Activated CD8-positive, alpha-beta T cell treated with anti-CD3 and anti-CD28 coated beads, Interleukin-2, amount 10 ng/mL, durations not matched to agents 7 days and 5 days (primary cell): Measurements from ENCODE around the gene PNMA8C. TPM values are rescaled to one million over a fixed set of nuclear protein-coding genes. Genes with fewer than 3 reads are reported as not detected.

Experiments
- ATAC-seq: fragments of 150-1000 bp; cut with Tn5 transposase; one replicate; pipeline ENCODE4 v1.10.0; 2021; ENCODE audit warnings: moderate library complexity
- CTCF ChIA-PET: fragments of 350-600 bp; sonication (Branson Sonifier 250); formaldehyde crosslinking; loops from one replicate; lab custom pipeline; 2021; ENCODE audit warnings: antibody characterized with exemption; lab: Charles Lee
- POLR2A ChIA-PET: fragments of 350-600 bp; sonication (Branson Sonifier 250); formaldehyde crosslinking; loops from one replicate; lab custom pipeline; 2021; ENCODE audit warnings: antibody characterized with exemption; lab: Charles Lee
- DNase-seq: peaks from one replicate; pipeline ENCODE4 v3.0.0-alpha.2; 2020
- H3K27ac Mint-ChIP-seq: one replicate; pipeline ENCODE4 v1.8.0; 2021; ENCODE audit warnings: mild to moderate bottlenecking, mixed read lengths
- H3K27me3 Mint-ChIP-seq: one replicate; pipeline ENCODE4 v1.8.0; 2021; ENCODE audit warnings: low read depth, mixed read lengths
- H3K36me3 Mint-ChIP-seq: one replicate; pipeline ENCODE4 v1.8.0; 2021; ENCODE audit warnings: low read depth, mixed read lengths
- H3K4me1 Mint-ChIP-seq: one replicate; pipeline ENCODE4 v1.8.0; 2021; ENCODE audit warnings: low read depth, mixed read lengths
- H3K4me3 Mint-ChIP-seq: one replicate; pipeline ENCODE4 v1.8.0; 2021; ENCODE audit warnings: mild to moderate bottlenecking, mixed read lengths
- H3K9me3 Mint-ChIP-seq: one replicate; pipeline ENCODE4 v1.8.0; 2022; ENCODE audit warnings: mixed read lengths; ENCODE audit not compliant: insufficient read depth
- total RNA-seq, 2 experiments: library from RNA; stranded (reverse); gene quantifications; one replicate each; pipeline ENCODE4 v1.2.3, GENCODE V29; 2021

PNMA8C gene
- total RNA-seq = under 1 TPM in 1 of 2 experiments, not detected in 1; 0.08 TPM

- Mint-ChIP-seq H3K4me1 (peaks cover 34% of the 10 kb centered on the region), H3K4me3 (peak within 1 kb of the TSS; percentile 58), H3K36me3 (peaks cover 2% of the 10 kb centered on the region), H3K27me3 (peaks cover 61% of the 10 kb centered on the region), H3K27ac (peak within 1 kb of the TSS; percentile 54), H3K9me3 (no peaks in the 10 kb centered on the region)
- DNase-seq (peak; percentile 81), ATAC-seq (peak; percentile 87)
- CTCF ChIA-PET = no interaction called here
- POLR2A ChIA-PET = no interaction called here
Measured at GRCh38 chr19:46428239-46429135, at the start of gene PNMA8C. Gene PNMA8C, minus strand, starts transcription at chr19:46428936. Its CDS starts 577 bp downstream, at chr19:46428359.

DNA sequence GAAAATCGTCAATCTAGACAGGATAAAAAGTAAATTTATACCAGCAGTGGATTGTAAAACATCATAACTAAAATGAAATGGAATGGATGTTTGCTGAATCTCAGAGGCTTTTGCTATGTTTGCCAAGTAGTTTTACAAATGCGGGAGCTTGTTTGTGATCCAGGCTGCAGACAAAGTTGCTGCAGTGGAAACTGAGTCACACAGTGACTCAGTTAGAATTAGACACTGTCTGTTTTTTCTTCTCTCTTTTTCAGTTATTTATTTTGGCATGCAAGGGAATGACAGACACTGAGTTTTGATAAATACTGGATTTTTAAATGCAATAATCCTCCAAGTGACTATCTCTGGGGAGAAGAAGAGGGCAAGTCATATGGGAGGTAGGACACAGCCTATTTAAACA, 47.2 kb upstream of the PNMA8C start:
- POLR2A ChIA-PET = no interaction called here
- ATAC-seq (no peak), DNase-seq (no peak)
- peaks cover 4% of the 10 kb centered on the region for H3K4me1 Mint-ChIP-seq
- H3K36me3 Mint-ChIP-seq = no peaks in the 10 kb centered on the region
- no peak overlapping the region for H3K27ac Mint-ChIP-seq
- CTCF ChIA-PET = no interaction called here
- no peak overlapping the region for H3K4me3 Mint-ChIP-seq
- H3K9me3 Mint-ChIP-seq = no peaks in the 10 kb centered on the region
- peaks cover 31% of the 10 kb centered on the region for H3K27me3 Mint-ChIP-seq

GRCh38 chr19:46474211-46474610, 45.5 kb upstream of the PNMA8C start:
- Mint-ChIP-seq H3K27me3 (peaks cover 35% of the 10 kb centered on the region), H3K36me3 (no peaks in the 10 kb centered on the region), H3K27ac (no peak overlapping the region), H3K4me1 (peaks cover 4% of the 10 kb centered on the region), H3K9me3 (no peaks in the 10 kb centered on the region), H3K4me3 (no peak overlapping the region)
- ChIA-PET CTCF (interaction anchor here (0.6 to 1.5 kb wide), 4 partner anchors 13 to 79 kb away, joined by 3 to 4 read pairs (median 3); no protein-coding TSS in a partner anchor), POLR2A (no interaction called here)
- ATAC-seq (no peak), DNase-seq (no peak)

- Mint-ChIP-seq H3K36me3 (no peaks in the 10 kb centered on the region), H3K27ac (no peak overlapping the region), H3K4me3 (no peak overlapping the region), H3K9me3 (no peaks in the 10 kb centered on the region), H3K4me1 (no peaks in the 10 kb centered on the region), H3K27me3 (peaks cover 40% of the 10 kb centered on the region)
- DNase-seq = no peak
- ChIA-PET POLR2A (no interaction called here), CTCF (interaction anchor here (1.2 to 1.5 kb wide), 2 partner anchors 15 to 77 kb away, joined by 3 read pairs; no protein-coding TSS in a partner anchor)
- ATAC-seq = no peak
Measured at GRCh38 chr19:46472592-46472991, 43.9 kb upstream of the PNMA8C start.

- POLR2A ChIA-PET = no interaction called here
- H3K27ac Mint-ChIP-seq = no peak overlapping the region
- no peak for ATAC-seq
- no peak for DNase-seq
- H3K27me3 Mint-ChIP-seq = peaks cover 40% of the 10 kb centered on the region
- H3K9me3 Mint-ChIP-seq = no peaks in the 10 kb centered on the region
- no peaks in the 10 kb centered on the region for H3K4me1 Mint-ChIP-seq
- CTCF ChIA-PET = interaction anchor here (1.5 kb wide), 1 partner anchor 15 kb away, joined by 3 read pairs; no protein-coding TSS in a partner anchor
- H3K4me3 Mint-ChIP-seq = no peak overlapping the region
- no peaks in the 10 kb centered on the region for H3K36me3 Mint-ChIP-seq
Measured at GRCh38 chr19:46471811-46472543, 43.2 kb upstream of the PNMA8C start.

- H3K4me1 Mint-ChIP-seq = no peaks in the 10 kb centered on the region
Measured at GRCh38 chr19:46471116-46471733, 42.5 kb upstream of the PNMA8C start, which contains the start of gene PNMA8A. Gene PNMA8A, minus strand, starts transcription at chr19:46471563. Its CDS starts 528 bp downstream, at chr19:46471035.

DNA sequence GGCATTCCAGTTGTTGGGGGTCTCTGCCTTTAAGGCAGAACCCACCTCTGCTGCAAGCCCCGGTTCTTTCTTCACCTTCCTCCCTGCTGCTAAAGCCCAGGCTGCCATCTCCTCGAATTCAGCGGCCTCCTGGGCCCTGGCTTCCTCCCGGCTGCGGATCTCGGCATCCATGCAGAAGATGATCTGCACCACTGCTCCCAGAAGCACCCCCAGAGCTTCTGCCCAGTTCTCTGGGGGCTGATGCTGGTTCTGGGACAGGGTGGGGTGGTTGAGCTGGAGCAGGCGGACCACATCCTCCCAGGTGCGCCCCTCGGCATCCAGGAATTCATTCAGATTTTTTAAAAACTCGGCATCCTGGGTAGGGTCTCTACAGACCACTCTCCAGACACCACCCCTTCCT, 41.6 kb upstream of the PNMA8C start:
- Mint-ChIP-seq H3K9me3 (no peaks in the 10 kb centered on the region), H3K36me3 (no peaks in the 10 kb centered on the region), H3K27me3 (peaks cover 40% of the 10 kb centered on the region), H3K4me3 (no peak overlapping the region), H3K27ac (no peak overlapping the region), H3K4me1 (no peaks in the 10 kb centered on the region)
- ChIA-PET CTCF (no interaction called here), POLR2A (no interaction called here)
- DNase-seq = no peak
- no peak for ATAC-seq

More at GRCh38 chr19:46471116-46471733, 42.5 kb upstream of the PNMA8C start, which contains the start of gene PNMA8A:
- POLR2A ChIA-PET = no interaction called here
- Mint-ChIP-seq H3K27me3 (peaks cover 40% of the 10 kb centered on the region), H3K27ac (no peak within 1 kb of the TSS), H3K36me3 (no peaks in the 10 kb centered on the region), H3K4me3 (no peak within 1 kb of the TSS), H3K9me3 (no peaks in the 10 kb centered on the region)
- ATAC-seq = peak; percentile 33
- CTCF ChIA-PET = no interaction called here
- no peak for DNase-seq

DNA sequence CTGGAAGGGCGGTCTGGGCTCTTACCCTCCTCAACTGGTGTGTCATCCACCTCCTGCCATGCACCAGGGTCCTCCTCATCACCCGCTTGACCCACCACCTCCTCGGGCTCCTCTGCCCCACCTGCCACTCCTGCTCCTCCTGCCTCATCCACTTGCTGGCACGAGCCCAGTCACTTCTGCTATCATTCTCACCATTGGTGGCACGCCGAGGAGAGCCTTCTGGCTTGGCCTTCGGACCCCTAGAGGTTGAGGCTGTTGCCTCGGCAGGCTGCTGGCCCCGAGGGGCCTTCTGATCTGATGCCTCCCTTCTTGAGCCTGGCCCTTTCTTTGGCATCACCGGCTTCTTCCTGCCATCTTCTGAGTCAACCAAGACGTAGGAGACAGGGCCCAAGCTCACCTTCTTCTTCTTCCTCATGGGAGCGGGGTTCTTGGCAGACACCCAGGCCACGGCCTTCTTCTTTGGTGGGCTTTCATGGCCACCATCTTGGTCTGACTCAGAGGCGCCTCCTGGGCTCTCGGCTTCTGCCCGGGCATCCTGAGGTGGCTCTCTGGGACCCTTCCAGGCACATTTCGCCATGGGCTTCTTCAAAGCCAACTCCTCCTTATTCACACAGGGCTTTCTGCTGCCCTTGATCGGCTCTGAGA, 40.9 kb upstream of the PNMA8C start:
- H3K27ac Mint-ChIP-seq = no peak overlapping the region
- no peaks in the 10 kb centered on the region for H3K4me1 Mint-ChIP-seq
- CTCF ChIA-PET = no interaction called here
- POLR2A ChIA-PET = no interaction called here
- peaks cover 41% of the 10 kb centered on the region for H3K27me3 Mint-ChIP-seq
- no peaks in the 10 kb centered on the region for H3K9me3 Mint-ChIP-seq
- ATAC-seq (no peak), DNase-seq (no peak)
- no peaks in the 10 kb centered on the region for H3K36me3 Mint-ChIP-seq
- H3K4me3 Mint-ChIP-seq = no peak overlapping the region

DNA sequence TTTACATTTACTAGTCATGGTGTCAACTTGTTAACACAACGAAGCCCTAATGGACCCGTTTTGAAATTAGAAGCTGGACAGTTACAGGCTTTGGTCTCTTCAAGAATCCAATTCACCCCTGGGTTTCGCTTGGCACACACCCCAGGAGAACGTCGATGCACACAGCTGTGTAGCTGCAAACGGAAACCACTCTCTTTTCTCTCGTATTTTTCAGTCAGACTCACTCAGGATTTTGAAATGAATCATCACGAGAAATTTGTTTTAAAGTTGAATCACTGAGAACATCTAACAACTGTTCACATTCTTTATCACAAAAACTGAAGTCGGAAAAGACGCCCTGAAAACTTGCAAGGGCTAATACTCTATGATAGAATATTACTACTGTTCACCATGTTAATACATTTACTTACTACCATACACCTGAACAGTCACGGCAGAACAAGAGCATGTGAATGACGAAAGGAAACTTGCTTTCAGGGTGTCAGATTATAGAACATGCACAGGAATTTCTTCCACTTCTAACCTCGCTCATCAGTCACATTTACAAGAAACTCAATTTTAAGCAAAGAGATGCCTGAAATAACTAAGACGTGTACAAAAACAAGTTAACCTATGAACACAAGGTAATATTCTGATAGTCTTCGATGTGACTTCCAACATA, 37.9 kb upstream of the PNMA8C start:
- H3K27me3 Mint-ChIP-seq = peaks cover 22% of the 10 kb centered on the region
- CTCF ChIA-PET = no interaction called here
- POLR2A ChIA-PET = interaction anchor here (1.2 kb wide), 1 partner anchor 415 kb away, joined by 3 read pairs; no protein-coding TSS in a partner anchor
- H3K9me3 Mint-ChIP-seq = no peaks in the 10 kb centered on the region
- ATAC-seq (no peak), DNase-seq (no peak)
- H3K4me3 Mint-ChIP-seq = no peak overlapping the region
- no peaks in the 10 kb centered on the region for H3K4me1 Mint-ChIP-seq
- H3K27ac Mint-ChIP-seq = no peak overlapping the region
- no peaks in the 10 kb centered on the region for H3K36me3 Mint-ChIP-seq

DNA sequence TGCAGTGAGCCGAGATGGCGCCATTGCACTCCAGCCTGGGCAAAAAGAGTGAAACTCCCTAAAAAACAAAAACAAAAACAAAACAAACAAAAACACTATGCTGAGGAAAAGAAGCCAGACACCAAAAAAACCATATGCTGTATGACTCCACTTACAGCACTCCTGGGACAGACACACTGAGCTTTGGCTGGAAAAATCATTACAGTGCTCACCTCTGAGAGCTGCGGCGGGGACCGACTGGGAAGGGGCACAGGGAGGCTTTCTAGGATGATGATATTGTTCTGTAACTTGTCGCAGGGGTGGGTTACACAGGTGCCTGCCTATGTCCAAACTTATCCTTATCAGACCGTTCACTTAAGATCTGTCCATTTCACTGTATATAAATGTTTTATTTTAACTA, 34.8 kb upstream of the PNMA8C start:
- Mint-ChIP-seq H3K9me3 (no peaks in the 10 kb centered on the region), H3K36me3 (no peaks in the 10 kb centered on the region), H3K27ac (no peak overlapping the region), H3K4me1 (no peaks in the 10 kb centered on the region), H3K27me3 (peaks cover 17% of the 10 kb centered on the region), H3K4me3 (no peak overlapping the region)
- ChIA-PET CTCF (no interaction called here), POLR2A (no interaction called here)
- no peak for DNase-seq
- no peak for ATAC-seq

DNA sequence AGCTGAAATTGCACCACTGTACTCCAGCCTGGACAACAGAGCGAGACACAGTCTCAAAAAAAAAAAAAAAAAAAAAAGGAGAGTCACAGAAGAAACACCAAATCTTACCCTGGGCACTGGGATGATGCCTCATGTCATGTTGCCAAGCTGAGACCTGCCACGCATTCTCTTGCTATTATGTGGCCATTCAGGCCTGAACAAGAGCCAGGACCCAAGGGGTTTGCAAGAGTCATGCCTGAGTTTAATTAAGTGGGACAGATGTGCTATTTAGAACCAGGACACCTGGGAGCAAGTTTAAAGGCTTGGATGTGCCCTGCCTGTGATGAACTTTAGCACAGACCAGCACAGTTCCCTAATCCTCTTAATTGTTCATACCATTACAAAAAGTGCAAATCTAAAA, 32.8 kb upstream of the PNMA8C start:
- DNase-seq (no peak), ATAC-seq (no peak)
- Mint-ChIP-seq H3K4me1 (no peaks in the 10 kb centered on the region), H3K27ac (no peak overlapping the region), H3K4me3 (no peak overlapping the region), H3K36me3 (no peaks in the 10 kb centered on the region), H3K27me3 (peaks cover 13% of the 10 kb centered on the region), H3K9me3 (no peaks in the 10 kb centered on the region)
- POLR2A ChIA-PET = no interaction called here
- CTCF ChIA-PET = no interaction called here
